T47D (cell line): ENCODE measurements around the gene FFAR4.

ENCODE experiments used
- DNase-seq, 2 experiments: peaks; one replicate each; pipeline versions ENCODE4 v3.0.0 to v3.0.0-alpha.2; 2011 to 2012; ENCODE audit warnings: low read depth in 1 of 2, low spot score in 1 of 2
- JUND ChIP-seq: IDR thresholded peaks from 2 replicates; pipeline ENCODE4 v1.6.1; 2012; ENCODE audit warnings: low read depth
- in situ Hi-C: cut with HindIII; loops from 2 replicates; pipeline ENCODE4 v1.10.0; 2016; ENCODE audit warnings: low sequenced_read_pairs, low pct_unique_long_range_greater_than_20kb

Gene FFAR4

GRCh38 chr10:93554316-93554663 lies 12.2 kb upstream of the FFAR4 start:
- no peak for TF ChIP-seq JUND
- DNase-seq, result no peak
- in situ Hi-C loops, result no loop called here

- in situ Hi-C loops, result no loop called here
- DNase-seq, result peak; percentile 54 to 89
- no peak for TF ChIP-seq JUND
Observed at GRCh38 chr10:93554760-93555432, 11.6 kb upstream of the FFAR4 start.

DNA sequence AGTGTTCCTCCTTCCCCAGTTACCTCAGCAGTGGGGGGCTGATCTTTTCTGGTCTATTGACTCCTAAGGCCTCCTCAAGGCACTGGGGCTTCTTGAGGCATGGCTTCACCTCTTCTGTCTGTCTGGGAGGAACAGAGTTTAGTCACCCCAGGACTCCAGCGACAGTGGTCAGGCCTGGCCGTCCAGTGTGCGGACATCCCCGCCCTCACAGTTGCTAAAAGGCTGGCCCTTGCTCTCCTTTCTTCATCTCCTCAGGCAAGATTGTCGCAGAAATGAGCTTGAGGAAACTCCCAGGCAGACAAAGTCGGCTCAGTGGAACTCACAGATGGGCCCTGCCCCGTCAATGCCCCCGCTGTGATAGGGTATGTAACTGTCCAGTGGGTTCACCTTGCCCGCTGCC lies 7.0 kb upstream of the FFAR4 start:
- no peak for DNase-seq
- in situ Hi-C loops, result no loop called here
- TF ChIP-seq JUND, result no peak

DNA sequence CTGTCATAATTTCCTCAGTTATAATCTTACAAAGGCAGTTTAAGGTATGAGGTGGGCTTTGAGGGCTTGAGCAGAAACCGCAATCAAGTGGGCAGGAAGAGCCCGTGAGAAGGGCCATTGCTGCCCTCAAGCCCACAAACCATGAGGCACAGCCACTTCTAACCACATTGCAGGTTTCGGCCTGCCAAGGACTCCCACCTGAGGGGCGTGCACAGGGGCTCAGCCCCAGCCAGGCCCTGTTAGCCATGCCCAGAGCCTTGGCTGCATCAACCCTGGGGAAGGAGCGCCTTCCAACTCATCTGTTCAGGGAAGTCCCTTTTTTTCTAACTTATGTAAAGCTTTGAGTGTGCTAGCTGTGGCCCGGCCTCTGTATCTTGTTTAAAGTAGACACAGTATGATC lies 5.9 kb upstream of the FFAR4 start:
- TF ChIP-seq JUND, result no peak
- in situ Hi-C loops, result no loop called here
- no peak for DNase-seq

- no peak for TF ChIP-seq JUND
- no peak for DNase-seq
- in situ Hi-C loops, result no loop called here
Observed at GRCh38 chr10:93565446-93565845, 1.0 kb upstream of the FFAR4 start.

DNA sequence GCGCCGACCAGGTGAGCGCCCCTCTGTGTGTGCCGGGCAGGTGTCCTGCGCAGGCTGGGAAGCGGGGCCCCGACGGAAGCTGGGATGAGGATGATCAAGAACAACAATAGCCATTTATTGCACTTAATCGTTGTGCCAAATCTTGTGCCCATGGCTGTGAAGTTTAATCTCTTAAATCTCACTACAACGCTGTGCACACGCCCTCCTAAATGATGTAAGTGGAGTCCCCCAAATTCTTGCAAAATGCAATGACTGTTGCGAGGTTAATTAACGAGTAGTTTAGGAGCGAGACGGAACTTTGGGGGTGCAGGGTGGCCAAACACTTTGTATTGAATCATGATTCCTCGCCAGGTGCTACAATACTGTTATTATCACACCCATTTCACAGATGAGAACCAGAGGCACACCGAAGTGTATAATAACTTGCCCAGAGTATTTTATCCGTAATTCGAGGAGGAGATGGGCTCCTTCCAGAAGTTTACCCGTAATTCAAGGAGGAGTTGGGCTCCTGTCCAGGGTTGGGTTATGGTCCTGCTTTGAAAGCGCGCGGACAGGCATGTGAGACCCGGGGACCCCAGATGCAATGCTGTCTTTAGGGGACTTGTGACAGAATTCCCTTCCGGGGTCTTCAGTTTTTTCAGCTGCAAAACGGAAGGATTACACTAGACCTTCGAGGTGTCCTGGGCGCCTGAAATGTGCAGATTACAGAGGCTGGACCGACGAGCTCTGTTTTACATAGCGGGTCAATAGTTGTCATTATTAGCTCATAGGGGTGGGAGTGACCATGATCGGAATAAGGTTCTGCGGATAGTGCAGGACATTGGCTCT lies 1.0 kb downstream of the FFAR4 start:
- no peak for TF ChIP-seq JUND
- DNase-seq, result no peak
- in situ Hi-C loops, result no loop called here

DNA sequence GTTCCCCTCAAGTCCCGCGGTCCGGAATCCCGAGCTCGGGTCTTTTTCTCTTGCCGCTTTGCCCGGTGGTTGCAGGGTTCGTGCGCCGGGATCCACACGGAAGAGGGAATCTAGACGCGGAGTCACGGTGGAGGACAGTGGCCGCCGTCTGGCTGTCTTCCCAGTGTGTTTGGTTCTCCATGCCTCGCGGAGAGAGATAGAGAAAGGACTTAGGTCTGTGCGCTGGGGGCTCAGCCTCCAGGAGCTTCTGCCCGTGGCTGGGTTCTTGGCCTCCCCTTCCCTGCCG lies 1.6 kb downstream of the FFAR4 start:
- no peak for DNase-seq
- no peak for TF ChIP-seq JUND
- in situ Hi-C loops, result no loop called here

DNA sequence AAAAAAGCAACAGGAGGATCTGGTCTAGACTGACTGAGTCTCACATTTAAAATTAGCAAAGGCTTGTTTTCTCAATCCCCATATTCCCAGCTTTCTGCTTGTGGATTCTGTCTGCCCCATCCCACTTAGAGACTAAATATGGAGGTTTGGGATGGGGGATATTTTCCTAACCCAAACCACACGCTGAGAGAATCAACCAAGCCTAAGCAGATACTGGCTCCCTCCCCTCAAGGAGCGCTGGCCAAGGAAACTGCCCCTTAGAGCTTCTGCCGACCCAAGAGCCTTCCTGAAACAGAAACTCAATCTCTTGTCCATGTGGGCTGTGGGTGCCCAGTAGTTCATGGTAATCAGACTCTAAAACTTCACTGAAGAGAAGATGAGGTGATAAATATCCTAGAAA lies 3.9 kb downstream of the FFAR4 start:
- DNase-seq, result no peak
- TF ChIP-seq JUND, result no peak
- in situ Hi-C loops, result no loop called here

DNA sequence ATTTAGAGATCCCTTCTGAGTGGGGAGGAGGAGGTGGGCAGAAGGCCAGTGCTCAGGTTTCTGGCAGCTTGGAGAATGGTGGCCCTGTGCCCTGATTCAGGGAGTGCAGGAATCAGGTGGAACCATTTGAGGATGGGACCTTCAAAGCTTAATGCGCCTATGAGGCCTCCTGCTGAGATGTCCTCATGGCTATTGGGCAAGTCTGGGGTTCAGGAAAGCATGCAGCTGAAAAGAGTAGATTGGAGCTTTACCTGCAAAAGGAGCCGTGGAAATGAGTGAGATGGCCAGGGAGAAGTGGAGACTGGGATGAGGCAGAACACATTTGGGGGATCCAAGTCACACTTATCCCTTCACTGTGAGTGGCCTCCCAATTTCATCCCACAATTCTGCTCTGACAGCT lies 6.1 kb downstream of the FFAR4 start:
- in situ Hi-C loops, result no loop called here
- no peak for TF ChIP-seq JUND
- no peak for DNase-seq

DNA sequence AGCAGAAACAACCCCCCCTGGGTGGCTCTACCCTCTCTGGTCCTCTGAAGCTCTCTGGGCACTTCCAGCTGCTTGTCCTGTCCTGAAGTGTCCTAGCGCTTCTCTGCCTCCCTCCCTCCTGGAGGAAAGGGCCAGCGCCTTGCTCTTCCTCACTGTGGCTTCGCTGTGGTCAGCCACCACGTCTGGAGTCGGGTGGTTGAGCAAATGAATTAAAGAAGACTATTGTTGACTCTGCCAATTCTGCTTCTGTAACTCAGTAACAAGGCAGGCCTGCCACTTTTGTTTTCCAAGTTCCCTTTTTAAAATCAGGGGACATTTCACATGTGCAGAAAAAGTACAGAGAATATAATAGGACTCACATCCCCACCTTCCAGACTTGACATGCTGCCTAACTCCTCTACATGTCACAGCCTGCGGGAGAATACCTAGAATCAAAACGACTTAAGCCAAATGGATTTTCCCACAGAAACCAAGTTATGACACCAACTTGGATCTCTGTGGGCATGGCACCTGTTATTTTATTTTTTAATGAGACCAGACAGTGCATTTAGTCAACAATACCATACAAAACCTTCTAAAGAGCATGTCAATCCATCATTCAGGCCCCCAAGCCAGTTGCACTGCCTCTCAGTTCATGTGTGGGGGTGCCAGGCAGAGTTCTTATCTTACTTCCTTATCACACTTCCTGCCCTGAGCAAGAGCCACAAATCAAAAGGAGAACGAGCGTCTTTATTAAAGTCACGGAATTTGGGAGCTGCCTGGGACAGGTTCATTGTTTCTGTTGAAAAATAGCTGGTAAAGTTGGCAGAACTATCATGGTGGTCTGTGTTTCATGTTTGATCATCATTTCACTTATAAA lies 6.8 kb downstream of the FFAR4 start:
- no peak for TF ChIP-seq JUND
- DNase-seq, result no peak
- in situ Hi-C loops, result no loop called here

GRCh38 chr10:93573924-93574323 lies 7.5 kb downstream of the FFAR4 start:
- no peak for TF ChIP-seq JUND
- no peak for DNase-seq
- in situ Hi-C loops, result no loop called here

- no peak for TF ChIP-seq JUND
- in situ Hi-C loops, result no loop called here
- no peak for DNase-seq
Observed at GRCh38 chr10:93576888-93577287, 10.4 kb downstream of the FFAR4 start.

DNA sequence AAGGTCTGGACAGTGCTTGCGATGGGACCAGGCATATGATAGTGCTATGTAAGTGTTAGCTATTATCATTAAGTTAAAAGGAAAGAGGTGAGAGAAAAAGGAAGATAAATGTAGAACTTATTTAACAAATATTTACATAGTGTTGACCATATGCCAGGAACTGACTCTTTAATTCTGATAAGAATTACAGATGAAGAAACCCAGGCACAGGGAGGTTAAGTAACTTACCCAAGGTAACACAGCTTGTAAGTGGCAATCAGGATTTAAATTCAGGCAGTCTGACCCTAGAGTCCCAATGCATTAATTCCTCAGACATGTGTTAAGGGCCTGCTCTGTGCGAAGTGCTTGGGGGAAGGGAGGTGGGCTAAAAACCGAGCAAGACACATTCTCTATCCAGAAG lies 11.1 kb downstream of the FFAR4 start:
- in situ Hi-C loops, result no loop called here
- TF ChIP-seq JUND, result no peak
- DNase-seq, result no peak
